Measurements from ENCODE around the gene ZBTB42. TPM values are rescaled to one million over a fixed set of nuclear protein-coding genes. Genes with fewer than 3 reads are reported as not detected.
A peak's percentile ranks its signal among the peaks of the same experiment; 100 is the strongest.

Gene ZBTB42
- 10.3 TPM for total RNA-seq

DNA sequence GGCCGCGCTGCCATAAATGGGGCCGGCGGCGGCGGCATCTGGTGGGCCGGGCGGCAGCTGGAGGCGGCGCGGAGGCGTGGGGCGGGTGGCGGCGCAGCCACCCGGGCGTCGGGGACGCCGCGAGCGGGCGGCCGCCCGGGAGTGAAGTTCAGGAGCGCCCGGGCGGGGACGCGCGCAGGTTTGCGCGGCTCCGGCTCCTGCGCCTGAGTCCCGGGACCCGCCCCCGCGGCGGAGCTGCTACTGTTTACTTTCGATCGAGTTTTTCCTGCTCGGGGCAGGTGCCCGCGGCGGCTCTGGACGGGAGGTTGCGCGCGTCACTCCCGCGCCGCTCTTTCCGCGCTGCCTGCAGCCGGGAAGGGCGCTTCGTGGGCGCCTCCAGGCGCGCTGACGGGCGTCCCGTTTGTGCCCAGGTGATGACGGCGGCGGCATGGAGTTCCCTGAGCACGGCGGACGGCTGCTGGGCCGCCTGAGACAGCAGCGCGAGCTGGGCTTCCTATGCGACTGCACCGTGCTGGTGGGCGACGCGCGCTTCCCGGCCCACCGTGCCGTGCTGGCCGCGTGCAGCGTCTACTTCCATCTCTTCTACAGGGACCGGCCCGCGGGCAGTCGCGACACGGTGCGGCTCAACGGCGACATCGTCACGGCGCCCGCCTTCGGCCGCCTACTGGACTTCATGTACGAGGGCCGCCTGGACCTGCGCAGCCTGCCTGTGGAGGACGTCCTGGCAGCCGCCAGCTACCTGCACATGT, at the start of gene ZBTB42:
Gene ZBTB42 (plus strand): TSS at position 331 of the 749 bp plus-strand sequence. CDS start 97 bp downstream, at position 428.
- peak; percentile 88 for DNase-seq (ENCODE audit: low spot score)

DNA sequence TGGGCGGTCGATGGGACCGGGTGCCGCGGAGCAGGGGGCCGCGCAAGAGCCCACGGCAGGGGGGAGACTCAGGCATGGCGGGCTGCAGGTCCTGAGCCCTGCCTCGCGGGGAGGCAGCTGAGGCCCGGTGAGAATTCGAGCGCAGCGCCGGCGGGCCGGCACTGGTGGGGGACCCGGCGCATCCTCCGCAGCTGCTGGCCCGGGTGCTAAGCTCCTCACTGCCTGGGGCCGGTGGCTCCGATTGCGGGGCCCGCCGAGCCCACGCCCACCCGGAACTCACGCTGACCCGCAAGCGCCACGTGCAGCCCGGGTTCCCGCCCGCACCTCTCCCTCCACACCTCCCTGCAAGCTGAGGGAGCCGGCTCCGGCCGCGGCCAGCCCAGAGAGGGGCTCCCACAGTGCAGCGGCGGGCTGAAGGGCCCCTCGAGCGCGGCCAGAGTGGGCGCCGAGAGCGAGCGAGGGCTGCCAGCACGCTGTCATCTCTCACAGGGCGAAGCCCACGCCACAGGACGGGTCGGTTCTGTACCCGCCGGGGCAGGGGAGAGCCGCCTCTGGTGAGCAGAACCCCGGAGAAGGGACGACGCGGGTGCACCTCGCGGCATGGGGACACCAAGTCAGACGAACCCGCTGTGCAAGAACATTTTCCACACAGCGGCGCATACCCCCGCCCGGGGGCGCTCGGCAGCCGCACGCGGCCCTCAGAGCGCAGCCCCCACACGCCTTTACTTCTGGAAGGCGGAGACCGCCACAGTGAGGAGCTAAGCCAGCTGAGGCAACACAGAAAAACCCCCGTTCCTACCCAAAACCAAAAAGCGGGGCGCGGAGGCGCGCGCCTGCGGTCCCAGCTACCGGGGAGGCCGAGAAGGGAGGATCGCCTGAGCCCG, 49.1 kb upstream of the ZBTB42 start:
- no peak for DNase-seq (ENCODE audit: low spot score)

DNA sequence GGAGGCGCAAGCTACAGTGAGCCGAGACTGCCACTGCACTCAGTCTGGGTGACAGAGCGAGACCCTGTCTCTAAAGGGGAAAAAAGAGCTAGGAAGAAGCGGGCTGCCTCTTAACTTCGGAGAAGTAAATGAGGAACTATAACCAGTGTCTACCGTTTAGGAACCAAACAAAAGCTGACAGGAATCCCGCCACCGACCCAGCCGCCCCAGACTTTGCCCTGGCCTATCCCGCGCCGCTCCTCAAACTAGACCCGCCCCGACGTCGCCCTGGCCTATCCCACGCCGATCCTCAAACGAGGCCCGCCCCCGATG, 48.5 kb upstream of the ZBTB42 start:
- no peak for DNase-seq (ENCODE audit: low spot score)

DNA sequence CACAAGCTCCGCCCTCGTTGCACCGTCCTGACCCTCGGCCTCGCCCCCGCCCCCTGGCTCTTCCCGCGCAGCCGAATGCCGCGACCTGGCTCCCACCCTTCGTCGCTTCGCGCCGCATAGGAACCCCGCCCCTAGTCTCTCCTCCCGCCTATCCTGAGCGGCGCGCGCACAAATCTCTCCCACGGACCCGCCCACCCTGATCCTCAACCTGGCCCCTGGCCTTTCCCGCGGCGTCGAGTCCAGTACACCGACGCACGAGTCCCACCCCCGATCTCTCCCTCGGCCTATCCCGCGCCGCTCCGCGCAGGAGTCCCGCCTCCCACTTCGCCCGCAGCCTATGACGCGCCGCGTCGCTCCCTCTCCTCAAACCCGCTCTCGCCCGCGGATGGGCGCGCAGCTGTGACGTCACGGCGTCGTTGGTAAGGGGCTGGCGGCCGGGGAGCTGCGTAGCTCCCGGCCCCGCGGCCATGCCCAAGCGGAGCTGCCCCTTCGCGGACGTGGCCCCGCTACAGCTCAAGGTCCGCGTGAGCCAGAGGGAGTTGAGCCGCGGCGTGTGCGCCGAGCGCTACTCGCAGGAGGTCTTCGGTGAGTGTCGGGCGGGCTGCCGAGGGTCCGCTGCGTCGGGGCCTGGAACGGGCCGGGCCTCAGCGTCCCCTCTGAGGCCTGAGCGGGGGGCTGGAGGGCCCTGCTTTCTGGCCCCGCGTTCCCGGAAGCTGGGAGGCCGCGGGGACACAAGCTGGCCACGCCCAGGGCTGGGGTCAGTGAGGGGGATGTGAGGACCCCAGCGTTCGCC, 48.0 kb upstream of the ZBTB42 start, which contains the start of gene SIVA1:
Gene SIVA1 (plus strand): TSS at position 413 of the 793 bp plus-strand sequence. CDS start 55 bp downstream, at position 468.
- DNase-seq (ENCODE audit: low spot score), result peak; percentile 99

DNA sequence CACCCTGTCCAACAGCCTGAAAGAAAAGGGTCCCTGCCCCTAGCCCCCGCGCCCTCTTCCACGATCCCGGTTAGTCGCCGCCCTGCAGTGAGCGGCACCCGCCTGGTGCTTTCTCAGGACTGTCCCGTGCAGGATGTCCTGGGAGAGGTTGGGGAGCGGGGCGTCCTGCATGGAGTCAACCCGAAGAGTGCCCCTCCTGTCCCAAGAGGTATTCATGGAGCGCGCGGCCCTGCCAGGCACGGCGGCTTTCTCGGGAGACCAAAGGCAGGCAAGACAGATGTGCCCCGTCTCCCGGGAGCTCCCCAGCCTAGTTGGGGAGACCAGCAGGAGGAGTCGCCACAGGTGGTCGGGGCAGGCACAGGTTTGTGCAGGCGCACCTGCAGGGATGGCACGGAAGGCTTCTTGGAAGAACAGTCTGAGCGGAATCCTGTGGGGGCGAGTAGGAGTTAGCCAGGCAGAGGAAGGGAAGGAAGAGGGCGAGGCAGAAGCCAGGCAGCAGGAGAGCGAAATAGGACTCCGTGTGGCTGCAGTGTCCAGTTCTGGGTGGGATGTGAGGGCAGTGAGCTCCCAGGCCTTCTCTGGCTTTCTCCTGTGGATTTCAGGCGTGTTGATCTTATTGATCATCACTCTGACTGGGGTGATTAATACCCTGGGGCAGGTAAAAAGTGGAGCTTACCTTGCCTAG, 47.2 kb upstream of the ZBTB42 start:
- DNase-seq (ENCODE audit: low spot score), result no peak

DNA sequence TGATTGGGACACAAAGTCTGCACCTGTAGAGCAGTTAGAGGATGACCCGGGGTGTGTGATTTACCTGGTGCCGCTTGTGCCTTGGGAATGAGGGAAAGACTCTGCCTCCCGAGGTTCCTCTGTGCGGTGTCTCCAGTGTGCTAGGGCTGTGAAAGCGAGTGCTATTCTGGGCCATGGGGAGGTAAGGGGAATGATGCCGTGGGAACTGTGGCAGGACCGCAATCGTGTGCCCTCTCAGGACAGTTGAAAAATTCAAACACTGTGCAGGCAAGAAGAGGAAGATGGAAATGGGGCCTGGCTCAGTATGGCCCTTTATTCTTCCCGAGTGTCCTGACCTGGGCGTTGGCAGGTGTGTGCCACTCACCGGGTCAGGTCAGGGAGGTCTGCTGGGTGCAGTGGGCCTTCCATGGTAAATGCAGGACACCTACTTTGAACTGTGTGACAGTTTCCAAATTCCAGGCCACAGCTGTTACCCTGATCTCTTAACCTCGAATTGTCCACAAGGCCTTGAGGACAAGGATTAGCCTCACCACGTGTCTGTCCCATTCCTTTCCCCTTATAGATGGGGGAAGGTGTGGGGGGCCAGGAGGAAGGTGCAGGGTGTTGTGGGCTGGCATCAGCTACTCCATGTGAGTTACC, 46.6 kb upstream of the ZBTB42 start:
- DNase-seq (ENCODE audit: low spot score), result no peak

DNA sequence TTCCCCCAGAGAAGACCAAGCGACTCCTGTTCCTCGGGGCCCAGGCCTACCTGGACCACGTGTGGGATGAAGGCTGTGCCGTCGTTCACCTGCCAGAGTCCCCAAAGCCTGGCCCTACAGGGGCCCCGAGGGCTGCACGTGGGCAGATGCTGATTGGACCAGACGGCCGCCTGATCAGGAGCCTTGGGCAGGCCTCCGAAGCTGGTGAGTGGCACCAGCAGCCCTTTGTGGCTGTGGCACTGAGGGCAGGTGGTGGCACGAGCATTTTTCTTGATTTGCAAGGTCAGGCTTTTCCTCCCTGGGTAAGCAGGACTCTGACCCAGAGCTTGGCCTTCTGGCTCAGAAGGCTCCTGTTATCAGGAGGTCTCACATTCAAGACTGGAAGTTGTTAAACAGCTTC, 45.3 kb upstream of the ZBTB42 start:
- no peak for DNase-seq (ENCODE audit: low spot score)

DNA sequence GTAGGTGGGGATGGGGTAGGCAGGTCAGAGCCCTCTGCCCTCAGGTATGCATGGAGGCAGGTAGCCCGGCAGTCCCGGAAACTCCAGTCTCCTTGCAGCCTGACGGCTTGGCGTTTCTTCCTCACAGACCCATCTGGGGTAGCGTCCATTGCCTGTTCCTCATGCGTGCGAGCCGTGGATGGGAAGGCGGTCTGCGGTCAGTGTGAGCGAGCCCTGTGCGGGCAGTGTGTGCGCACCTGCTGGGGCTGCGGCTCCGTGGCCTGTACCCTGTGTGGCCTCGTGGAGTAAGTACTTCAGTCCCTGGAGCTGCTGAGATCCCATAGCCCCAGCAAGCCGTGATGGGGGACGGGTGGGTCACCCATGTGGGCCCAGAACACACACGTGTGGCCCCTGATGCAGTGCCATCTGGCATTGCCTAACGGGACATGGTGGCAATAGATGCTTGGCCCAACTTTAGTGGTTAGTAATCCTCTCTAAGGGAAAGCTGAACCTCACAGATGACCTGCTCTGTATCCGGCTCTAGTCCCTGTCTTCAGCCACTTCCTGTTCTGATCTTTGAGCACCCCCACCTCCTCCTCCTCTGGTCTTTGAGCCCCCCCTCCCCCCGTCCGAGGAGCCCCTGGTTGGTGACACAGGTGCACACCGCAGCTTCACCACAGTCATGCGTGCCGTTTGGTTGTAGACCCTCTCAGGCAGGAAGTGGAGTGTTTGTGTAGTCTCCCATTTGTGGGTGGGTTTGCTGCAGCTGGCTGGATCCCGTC, 44.2 kb upstream of the ZBTB42 start:
- no peak for DNase-seq (ENCODE audit: low spot score)

DNA sequence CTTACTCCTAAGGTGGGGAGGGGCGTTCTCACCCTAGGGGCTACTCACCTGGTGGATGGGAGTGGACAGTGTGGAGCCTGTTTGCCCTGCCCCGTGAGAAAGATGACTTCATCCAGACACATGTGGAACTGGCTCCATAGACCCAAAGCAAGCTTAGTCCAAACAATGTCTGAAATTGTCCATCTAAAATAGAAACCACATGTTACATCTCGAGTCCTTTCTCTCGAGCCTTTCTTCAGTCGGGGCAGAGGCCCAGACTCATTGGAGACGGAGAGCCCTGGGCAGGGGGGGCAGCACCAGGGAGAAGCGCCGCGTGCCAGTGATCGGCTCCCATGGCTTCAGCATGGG, 43.7 kb upstream of the ZBTB42 start:
- DNase-seq (ENCODE audit: low spot score), result no peak

DNA sequence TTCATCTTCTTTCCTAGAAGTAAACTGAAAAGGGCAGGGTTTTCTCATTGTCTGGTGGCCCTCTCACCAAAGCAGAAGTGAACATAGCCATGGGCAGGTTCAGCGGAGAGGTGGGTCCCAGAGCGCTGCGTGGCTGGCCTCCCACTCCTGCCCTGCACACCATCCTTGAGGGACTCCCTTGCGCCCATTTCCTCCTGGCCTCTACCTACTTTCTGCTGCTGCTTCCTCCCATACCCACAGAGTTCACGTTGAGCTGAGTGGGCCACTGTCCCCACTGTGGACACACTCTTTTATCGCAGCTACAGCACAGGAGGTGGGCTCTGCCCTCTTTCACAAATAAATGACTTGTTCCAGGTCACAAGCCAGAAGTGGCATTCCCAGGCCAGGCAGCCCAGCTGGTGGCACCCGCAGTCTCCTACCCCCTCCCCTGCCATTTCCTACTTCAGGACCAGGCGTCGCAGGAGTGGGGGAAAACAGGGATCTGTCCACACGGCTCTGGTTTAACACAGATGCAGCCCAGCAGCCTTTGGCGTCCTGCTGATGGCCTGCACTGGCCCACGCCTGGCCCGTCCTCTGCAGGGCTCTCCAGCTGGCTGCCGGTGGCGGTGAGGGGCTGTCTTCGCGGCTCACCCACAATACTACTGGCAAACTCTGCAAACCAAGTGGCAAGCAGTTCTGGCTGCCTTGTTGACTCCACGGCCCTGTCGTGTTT, 43.1 kb upstream of the ZBTB42 start:
- no peak for DNase-seq (ENCODE audit: low spot score)

DNA sequence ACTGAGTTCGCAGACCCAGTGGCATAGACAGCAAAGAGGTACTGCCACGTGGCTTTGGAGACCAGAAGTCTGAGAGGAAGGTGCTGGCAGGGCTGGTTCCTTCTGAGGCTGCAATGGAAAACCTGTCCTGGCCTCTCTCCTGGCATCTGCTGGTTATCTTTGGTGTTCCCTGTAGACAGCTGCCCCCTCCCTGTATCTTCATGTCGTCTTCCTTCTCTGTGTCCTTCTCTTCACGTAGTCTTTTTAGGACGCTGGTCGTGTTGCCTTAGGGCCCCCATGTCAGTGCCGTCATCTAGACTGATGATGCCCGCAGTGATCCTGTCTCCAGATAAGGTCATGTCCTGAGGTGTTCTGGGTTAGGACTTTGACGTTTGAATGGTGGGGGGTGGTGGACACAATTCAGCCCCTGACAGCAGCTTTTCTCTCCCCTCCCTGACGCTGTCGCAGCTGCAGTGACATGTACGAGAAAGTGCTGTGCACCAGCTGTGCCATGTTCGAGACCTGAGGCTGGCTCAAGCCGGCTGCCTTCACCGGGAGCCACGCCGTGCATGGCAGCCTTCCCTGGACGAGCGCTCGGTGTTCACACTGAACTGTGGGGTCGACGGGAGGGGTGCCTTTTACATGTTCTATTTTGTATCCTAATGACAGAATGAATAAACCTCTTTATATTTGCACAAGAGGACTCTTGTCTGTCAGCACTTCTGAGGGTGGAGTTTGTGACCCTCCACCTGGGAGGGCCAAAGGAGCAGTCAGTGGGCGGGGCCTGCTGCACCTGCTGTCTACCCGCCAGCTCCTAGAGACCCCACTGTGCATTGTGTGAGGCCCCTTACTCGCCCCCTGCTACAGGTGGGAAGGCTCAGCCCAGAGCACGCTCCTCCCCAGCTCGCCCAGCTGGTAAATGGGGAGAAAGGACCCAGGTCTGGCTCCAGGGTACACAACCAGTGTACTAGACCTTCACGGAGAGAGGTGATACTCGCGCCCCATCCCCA, 41.6 kb upstream of the ZBTB42 start:
- no peak for DNase-seq (ENCODE audit: low spot score)

DNA sequence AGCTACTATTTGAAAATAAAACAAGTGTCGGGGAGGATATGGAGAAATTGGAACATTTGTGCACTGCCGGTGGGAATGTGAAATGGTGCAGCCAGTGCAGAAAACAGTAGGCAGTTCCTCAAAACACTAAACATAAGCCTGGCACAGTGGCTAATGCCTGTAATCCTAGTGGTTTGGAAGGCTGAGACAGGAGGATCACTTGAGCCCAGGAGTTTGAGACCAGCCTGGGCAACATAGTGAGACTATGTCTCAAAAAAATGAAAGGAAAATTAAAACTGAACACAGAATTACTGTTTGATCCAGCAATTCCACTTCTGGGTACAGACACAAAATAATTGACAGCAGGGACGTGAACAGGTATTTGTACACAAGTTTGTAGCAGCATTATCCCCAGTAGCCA, 35.4 kb upstream of the ZBTB42 start:
- no peak for DNase-seq (ENCODE audit: low spot score)

DNA sequence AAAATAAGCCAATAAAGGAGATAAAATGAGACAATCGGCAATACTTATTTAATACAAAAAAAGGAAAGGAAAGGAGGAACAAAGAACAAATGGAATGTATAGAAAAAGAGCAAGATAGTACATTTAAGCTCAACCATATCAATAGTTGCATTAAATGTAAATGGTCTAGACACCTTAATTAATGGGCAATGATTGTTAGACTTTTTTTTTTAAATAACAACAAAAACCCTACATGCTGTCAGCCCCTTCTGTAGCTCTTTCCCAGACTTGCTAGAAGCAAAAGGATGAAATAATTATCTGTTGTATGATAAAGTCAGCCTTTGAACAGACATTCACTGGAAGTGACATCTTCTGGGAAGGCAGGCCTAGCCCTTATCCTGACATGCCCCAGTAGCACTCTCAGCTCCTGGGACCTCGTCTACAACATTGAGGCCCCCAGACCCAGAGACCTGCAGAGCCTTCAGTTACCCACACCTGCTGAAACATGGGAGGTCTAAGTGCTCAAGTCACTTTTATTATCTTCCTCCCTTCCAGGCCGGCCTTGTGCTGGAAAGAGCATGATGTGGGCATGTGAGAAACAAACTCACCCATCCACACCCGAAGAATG, 34.5 kb upstream of the ZBTB42 start:
- DNase-seq (ENCODE audit: low spot score), result no peak

DNA sequence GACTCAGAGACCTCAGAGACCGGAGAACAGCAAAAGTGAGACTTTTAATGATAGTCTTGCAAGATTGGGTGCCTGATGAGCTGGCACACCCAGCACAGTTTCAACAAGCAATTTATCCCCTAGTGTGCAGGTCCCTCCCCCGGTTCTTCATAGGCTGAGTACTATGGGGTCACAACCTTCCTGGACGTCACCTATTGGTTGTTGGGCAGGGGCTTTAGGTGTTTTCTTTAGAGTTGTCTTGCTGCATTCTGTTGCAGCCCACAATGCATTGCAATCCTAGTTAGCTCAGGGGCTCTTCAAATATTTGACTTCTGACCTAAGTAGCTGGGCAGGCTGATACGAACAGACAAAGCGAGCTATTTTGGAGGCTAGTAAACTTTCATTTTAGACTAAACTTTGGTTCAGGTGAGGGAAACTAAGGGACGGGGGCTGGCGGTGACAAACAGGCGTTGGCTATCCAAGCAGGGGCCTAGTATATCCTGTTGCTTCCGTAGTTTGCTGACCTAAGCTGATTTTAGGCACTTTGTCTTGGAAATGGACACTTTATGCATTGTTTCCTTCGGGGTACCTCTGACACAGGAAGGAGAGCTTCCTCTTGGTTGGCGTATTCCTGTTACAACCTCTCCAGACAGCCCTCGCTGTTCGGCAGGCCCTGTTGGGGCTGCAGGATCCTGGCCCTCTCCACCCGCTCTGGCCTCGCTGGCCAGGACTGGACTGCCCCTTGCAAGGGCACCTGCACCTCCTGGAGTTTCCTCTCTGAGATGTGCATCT, 33.9 kb upstream of the ZBTB42 start:
- no peak for DNase-seq (ENCODE audit: low spot score)

DNA sequence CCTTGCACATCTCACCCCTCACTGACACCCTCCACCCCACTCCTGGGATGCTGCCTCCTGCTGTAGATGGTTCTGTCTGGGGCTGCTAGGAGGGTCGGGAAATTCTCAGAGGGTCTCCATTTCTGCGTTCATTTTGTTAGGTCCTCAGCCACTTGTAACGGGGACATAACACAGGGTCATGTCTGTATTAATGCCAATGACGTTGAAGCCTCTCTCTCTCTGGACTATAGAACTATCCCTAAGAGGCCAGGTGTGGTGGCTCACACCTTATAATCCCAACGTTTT, 33.3 kb upstream of the ZBTB42 start:
- DNase-seq (ENCODE audit: low spot score), result no peak

DNA sequence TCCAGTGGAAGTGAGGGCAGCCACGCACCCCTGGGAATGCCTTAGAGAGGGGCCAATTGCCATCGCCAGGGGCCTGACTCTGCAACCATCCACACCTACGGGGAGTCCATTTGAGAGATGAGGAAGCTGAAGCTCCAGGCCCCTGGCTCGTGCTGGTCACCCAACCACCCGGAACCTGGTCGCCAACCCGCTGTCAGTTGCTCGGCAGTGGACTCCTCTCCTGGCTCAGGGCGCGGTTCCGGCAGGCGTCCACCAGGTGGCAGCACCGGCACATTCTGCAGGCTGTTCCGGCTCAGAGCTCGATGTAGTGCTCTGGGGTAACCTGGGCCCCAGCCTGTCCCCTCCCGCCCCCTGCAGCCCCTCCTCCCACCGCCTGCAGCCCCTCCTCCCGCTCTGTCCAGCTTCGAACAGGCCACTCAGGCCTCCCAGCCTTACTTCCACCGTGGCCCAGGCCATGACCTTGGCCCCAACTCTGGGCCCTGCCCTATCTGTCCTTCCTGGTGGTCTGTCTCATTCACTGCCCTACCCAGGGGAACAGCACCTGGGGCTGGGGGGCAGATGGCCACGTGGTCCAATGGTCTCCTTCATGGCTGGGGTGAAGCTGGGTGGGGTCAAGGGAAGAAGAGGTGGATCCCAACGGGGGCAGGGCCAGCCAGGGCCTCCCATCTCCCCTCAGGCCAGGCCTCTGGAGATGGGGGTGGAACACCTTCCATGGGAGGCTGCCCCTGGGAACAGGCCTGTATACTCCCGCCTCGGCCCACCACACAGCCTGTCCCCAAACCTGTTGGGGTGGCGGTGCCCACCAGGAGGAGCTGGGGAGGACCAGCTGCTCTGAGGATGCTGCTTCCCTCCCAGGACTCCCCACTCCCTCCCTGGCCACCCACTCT, 32.2 kb upstream of the ZBTB42 start:
- DNase-seq (ENCODE audit: low spot score), result peak; percentile 92
